A673 (cell line): ENCODE data around the gene SLC7A9. TPM values are rescaled to one million over a fixed set of nuclear protein-coding genes. Genes with fewer than 3 reads are reported as not detected.

Source experiments
- BruUV-seq: library from RNA; stranded (reverse); fragments of 400-500 nt; replicated peaks from 2 replicates; lab custom pipeline; 2021; lab: Mats Ljungman, UMichigan
- CTCF ChIA-PET: fragments of 300-600 bp; sonication (Branson Sonifier 250); formaldehyde crosslinking; loops from one replicate; lab custom pipeline; 2022; ENCODE audit warnings: antibody characterized with exemption; lab: Charles Lee
- POLR2A ChIA-PET: fragments of 300-600 bp; sonication (Branson Sonifier 250); formaldehyde crosslinking; loops from one replicate; lab custom pipeline; 2022; ENCODE audit warnings: antibody characterized with exemption; ENCODE audit not compliant: low non-redundant PET; lab: Charles Lee
- DNase-seq: peaks from one replicate; pipeline ENCODE4 v3.0.0-alpha.2; 2015; ENCODE audit warnings: low spot score
- H3K27ac ChIP-seq: fragments of 200-600 bp; sonication (generic); 2 replicates; pipeline ENCODE4 v1.5.1; 2016; ENCODE audit warnings: mixed run types, low read depth, mild to moderate bottlenecking, mixed read lengths, antibody characterized with exemption, low read length; ENCODE audit not compliant: poor library complexity, severe bottlenecking
- H3K27me3 ChIP-seq: fragments of 200-600 bp; sonication (generic); replicated peaks from 2 replicates; pipeline ENCODE4 v1.6.1; 2017; ENCODE audit warnings: mixed run types, low read depth, mild to moderate bottlenecking, mixed read lengths, antibody characterized with exemption, low read length; ENCODE audit not compliant: insufficient read depth, poor library complexity
- H3K36me3 ChIP-seq: fragments of 200-600 bp; sonication (generic); 2 replicates; pipeline ENCODE4 v1.6.1; 2016; ENCODE audit warnings: mixed run types, mild to moderate bottlenecking, mixed read lengths, antibody characterized with exemption, low read length; ENCODE audit not compliant: insufficient read depth, poor library complexity, severe bottlenecking
- H3K4me1 ChIP-seq: fragments of 200-600 bp; sonication (generic); 2 replicates; pipeline ENCODE4 v1.6.1; 2017; ENCODE audit warnings: mixed run types, mild to moderate bottlenecking, mixed read lengths, antibody characterized with exemption, low read length; ENCODE audit not compliant: insufficient read depth, poor library complexity, severe bottlenecking
- H3K4me3 ChIP-seq: fragments of 200-600 bp; sonication (generic); 2 replicates; pipeline ENCODE4 v1.5.1; 2016; ENCODE audit warnings: low read depth, mixed run types, mild to moderate bottlenecking, mixed read lengths, low read length; ENCODE audit not compliant: poor library complexity, severe bottlenecking
- H3K9me3 ChIP-seq: fragments of 200-600 bp; sonication (generic); 2 replicates; pipeline ENCODE4 v1.6.1; 2016; ENCODE audit warnings: mixed run types, low read depth, mild to moderate bottlenecking, mixed read lengths, antibody characterized with exemption, low read length; ENCODE audit not compliant: poor library complexity, severe bottlenecking
- EZH2 ChIP-seq: fragments of 200-600 bp; sonication (generic); IDR thresholded peaks from 2 replicates; pipeline ENCODE4 v1.6.1; 2017; ENCODE audit warnings: borderline replicate concordance, low read depth, mild to moderate bottlenecking, mixed read lengths, antibody characterized with exemption, low read length; ENCODE audit not compliant: poor library complexity, severe bottlenecking
- intact Hi-C: fragments of 100-400 bp; cut with micrococcal nuclease; formaldehyde crosslinking; loops from one replicate; pipeline ENCODE4 v1.10.0; 2022; ENCODE audit not compliant: unreplicated experiment
- total RNA-seq: library from RNA; stranded (reverse); gene quantifications from 2 replicates; pipeline ENCODE4 v1.2.3, GENCODE V29; 2021
- TF ChIP-seq, protein P1 (sequence below): fragments of 300-800, 200-600 bp; sonication (generic); conservative IDR thresholded peaks from 2 replicates; pipeline ENCODE4 v1.5.1; 2017; ENCODE audit warnings: low read depth, mild to moderate bottlenecking, antibody characterized with exemption, low read length, moderate library complexity, mixed read lengths

SLC7A9 gene
- total RNA-seq, 1 experiment from 2014 or later, result 0.34 TPM

DNA sequence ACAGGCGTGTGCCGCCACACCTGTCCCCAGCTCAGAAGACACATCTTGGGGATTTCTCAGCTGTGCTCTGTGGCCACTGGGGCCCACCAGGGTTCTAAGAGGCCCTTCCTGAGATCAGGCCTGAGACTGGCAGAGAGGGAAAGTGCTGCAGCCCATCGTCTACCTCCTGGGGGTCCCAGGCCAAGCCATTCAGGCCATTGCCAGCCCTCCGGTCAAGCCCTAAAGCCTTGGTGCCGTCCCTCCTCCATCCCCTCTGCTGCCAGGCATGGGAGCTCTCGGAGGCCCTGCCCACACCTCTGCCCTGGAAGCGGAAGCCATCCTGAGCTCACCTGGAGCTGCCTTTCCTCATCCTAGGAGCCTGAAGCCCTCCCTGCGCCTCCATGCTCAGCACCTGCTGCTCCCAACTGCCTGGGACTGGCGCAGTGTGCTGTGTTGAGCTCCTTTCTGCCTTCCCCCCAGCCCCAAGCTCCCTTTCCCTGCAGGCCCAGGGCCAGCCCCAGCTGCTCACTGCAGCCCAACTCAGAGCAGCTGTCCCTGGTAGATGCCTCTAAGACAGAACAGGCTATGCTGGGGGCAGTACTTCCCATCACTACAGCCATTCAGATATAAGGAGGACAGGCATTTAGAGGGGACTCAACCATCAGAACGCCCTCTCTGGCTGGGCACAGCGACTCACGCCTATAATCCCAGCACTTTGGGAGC, 2.9 kb downstream of the SLC7A9 start:
- CTCF ChIA-PET, result interaction anchor here (0.6 kb wide), 1 partner anchor 44 kb away, joined by 3 read pairs; no protein-coding TSS in a partner anchor

DNA sequence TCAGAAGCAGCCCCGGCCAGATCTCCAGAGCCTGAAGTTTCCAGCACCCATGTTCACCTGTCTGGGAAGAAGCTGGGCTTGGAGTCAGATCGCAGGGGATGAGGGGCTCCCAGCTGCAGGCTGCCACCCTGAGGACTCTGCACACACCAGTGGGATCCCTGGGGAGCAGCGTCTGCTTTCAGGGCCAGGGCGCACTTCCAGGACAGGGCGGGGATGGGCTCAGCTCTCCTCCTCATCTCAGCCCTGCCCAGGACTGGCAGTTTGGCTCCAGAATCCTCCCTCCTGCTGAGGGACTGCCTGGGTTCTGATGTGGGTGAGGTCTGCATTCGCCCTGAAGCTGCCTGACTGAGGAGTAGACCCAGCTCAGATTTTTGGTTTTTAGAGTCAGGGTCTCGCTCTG, 3.5 kb downstream of the SLC7A9 start:
- intact Hi-C loops, result no loop called here
- no TSS peak for BruUV-seq
- Histone ChIP-seq H3K9me3 (no peaks in the 10 kb centered on the region), H3K27me3 (no peaks in the 10 kb centered on the region), H3K36me3 (no peaks in the 10 kb centered on the region), H3K4me3 (no peak overlapping the region), H3K27ac (no peak overlapping the region), H3K4me1 (no peaks in the 10 kb centered on the region)
- no peak for TF ChIP-seq EZH2
- ChIA-PET POLR2A (no interaction called here), CTCF (no interaction called here)
- no peak for DNase-seq

More for the DNA sequence above, 2.9 kb downstream of the SLC7A9 start:
- Histone ChIP-seq H3K9me3 (no peaks in the 10 kb centered on the region), H3K36me3 (no peaks in the 10 kb centered on the region), H3K27me3 (no peaks in the 10 kb centered on the region), H3K27ac (no peak overlapping the region), H3K4me3 (no peak overlapping the region), H3K4me1 (no peaks in the 10 kb centered on the region)
- BruUV-seq, result no TSS peak
- TF ChIP-seq, protein P1, sequence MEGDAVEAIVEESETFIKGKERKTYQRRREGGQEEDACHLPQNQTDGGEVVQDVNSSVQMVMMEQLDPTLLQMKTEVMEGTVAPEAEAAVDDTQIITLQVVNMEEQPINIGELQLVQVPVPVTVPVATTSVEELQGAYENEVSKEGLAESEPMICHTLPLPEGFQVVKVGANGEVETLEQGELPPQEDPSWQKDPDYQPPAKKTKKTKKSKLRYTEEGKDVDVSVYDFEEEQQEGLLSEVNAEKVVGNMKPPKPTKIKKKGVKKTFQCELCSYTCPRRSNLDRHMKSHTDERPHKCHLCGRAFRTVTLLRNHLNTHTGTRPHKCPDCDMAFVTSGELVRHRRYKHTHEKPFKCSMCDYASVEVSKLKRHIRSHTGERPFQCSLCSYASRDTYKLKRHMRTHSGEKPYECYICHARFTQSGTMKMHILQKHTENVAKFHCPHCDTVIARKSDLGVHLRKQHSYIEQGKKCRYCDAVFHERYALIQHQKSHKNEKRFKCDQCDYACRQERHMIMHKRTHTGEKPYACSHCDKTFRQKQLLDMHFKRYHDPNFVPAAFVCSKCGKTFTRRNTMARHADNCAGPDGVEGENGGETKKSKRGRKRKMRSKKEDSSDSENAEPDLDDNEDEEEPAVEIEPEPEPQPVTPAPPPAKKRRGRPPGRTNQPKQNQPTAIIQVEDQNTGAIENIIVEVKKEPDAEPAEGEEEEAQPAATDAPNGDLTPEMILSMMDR, result no peak
- TF ChIP-seq EZH2, result no peak
- intact Hi-C loops, result no loop called here
- POLR2A ChIA-PET, result no interaction called here
- DNase-seq, result no peak

DNA sequence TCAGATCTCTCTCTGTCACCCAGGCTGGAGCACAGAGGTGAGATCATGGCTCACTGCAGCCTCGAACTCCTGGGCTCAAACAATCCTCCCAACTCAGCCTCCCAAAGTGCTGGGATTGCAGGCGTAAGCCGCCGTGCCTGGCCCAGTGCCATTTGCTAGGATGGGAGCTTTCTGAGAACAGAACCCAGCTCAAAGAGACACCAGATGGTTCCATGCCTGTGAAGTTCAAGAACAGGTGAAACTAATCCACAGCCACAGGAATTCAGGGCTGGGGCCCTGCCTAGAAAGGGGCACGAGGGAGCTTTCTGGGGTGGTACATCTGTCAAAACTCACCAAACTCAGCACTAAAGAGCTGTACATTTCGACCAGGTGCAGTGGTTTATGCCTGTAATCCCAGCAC, 4.2 kb downstream of the SLC7A9 start:
- intact Hi-C loops, result no loop called here
- BruUV-seq, result no TSS peak
- no peaks in the 10 kb centered on the region for H3K4me1 ChIP-seq
- POLR2A ChIA-PET, result no interaction called here
- no peak overlapping the region for H3K27ac ChIP-seq
- CTCF ChIA-PET, result no interaction called here
- no peaks in the 10 kb centered on the region for H3K9me3 ChIP-seq
- TF ChIP-seq, protein P1, result no peak
- TF ChIP-seq EZH2, result no peak
- no peak overlapping the region for H3K4me3 ChIP-seq
- no peaks in the 10 kb centered on the region for H3K36me3 ChIP-seq
- no peak for DNase-seq
- no peaks in the 10 kb centered on the region for H3K27me3 ChIP-seq

DNA sequence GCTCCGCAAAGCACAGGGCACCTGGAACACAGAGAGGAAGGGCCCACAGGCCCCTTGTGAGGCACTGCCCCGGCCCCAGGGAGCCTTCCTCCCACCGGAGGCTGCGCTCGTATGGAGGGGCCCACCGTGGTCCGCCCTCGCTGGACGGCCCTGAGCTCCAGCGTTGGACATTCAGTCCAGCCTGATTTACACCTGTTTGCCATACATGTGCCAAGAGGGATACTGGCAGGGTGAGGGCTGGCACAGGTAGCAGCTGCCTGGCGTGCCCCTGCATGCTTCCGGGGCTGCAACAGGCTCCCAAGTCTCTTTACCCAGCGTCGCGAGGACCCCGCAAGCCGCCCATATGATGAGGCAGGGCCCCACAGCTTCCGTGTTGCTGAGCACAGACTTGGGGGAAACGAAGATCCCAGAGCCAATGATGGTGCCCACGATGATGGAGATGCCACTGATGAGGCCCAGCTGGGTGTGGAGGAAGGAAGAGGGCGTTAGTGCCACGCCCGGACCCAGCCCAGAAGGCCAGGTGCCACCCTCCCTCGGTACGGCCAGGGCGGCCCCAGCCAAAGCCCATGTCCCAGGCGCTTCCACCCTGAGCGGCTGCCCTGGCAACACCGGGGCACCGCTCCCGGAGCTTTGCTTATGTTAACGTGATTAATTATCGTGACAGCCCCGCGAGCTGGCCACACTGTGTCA, 5.1 kb downstream of the SLC7A9 start:
- no TSS peak for BruUV-seq
- no peaks in the 10 kb centered on the region for H3K27me3 ChIP-seq
- H3K9me3 ChIP-seq, result no peaks in the 10 kb centered on the region
- H3K4me1 ChIP-seq, result no peaks in the 10 kb centered on the region
- intact Hi-C loops, result no loop called here
- no peak overlapping the region for H3K4me3 ChIP-seq
- TF ChIP-seq, protein P1, result no peak
- TF ChIP-seq EZH2, result no peak
- CTCF ChIA-PET, result no interaction called here
- DNase-seq, result no peak
- POLR2A ChIA-PET, result no interaction called here
- no peaks in the 10 kb centered on the region for H3K36me3 ChIP-seq
- H3K27ac ChIP-seq, result no peak overlapping the region
